H1 (cell line): ENCODE results near the gene SIRT3. TPM values are rescaled to one million over a fixed set of nuclear protein-coding genes. Genes with fewer than 3 reads are reported as not detected.

Source experiments
- CTCF ChIA-PET: fragments of 300-600 bp; sonication (Branson Sonifier 250); formaldehyde crosslinking; loops from one replicate; lab custom pipeline; 2021; ENCODE audit not compliant: partially characterized antibody; lab: Charles Lee
- POLR2A ChIA-PET: fragments of 300-600 bp; sonication (Branson Sonifier 250); formaldehyde crosslinking; loops from one replicate; lab custom pipeline; 2021; ENCODE audit warnings: inconsistent platforms; ENCODE audit not compliant: partially characterized antibody; lab: Charles Lee
- DNase-seq, 2 experiments: peaks; one replicate each; pipeline versions ENCODE4 v3.0.0 to v3.0.0-alpha.2; 2010 to 2022; ENCODE audit warnings: low spot score in 2 of 2, low read depth in 1 of 2, mixed read lengths in 1 of 2
- FAIRE-seq: peaks from 2 replicates; lab custom pipeline; 2011; peaks lifted over from hg19 to GRCh38; lab: Jason Lieb, UNC
- H2AFZ ChIP-seq: 2 replicates; pipeline ENCODE4 v1.8.1; 2012; ENCODE audit warnings: low read length, inconsistent platforms
- H2AK5ac ChIP-seq: 2 replicates; pipeline ENCODE4 v1.6.1; 2013; ENCODE audit warnings: low read depth, low read length
- H2BK120ac ChIP-seq: replicated peaks from 2 replicates; pipeline ENCODE3; 2013; ENCODE audit warnings: low read depth, low read length, inconsistent platforms
- H2BK12ac ChIP-seq: 2 replicates; pipeline ENCODE4 v1.6.1; 2013; ENCODE audit warnings: low read depth, low read length
- H2BK15ac ChIP-seq: 2 replicates; pipeline ENCODE4 v1.6.1; 2013; ENCODE audit warnings: low read length
- H2BK20ac ChIP-seq: 2 replicates; pipeline ENCODE4 v1.6.1; 2013; ENCODE audit warnings: low read length
- H2BK5ac ChIP-seq: 2 replicates; pipeline ENCODE4 v1.6.1; 2013; ENCODE audit warnings: low read depth, low read length
- H3K14ac ChIP-seq: 2 replicates; pipeline ENCODE4 v1.6.1; 2013; ENCODE audit warnings: inconsistent platforms; ENCODE audit not compliant: insufficient read length
- H3K18ac ChIP-seq: 2 replicates; pipeline ENCODE4 v1.6.1; 2013; ENCODE audit warnings: low read length; ENCODE audit errors: extremely low read depth
- H3K23ac ChIP-seq: 2 replicates; pipeline ENCODE4 v1.6.1; 2013; ENCODE audit warnings: inconsistent platforms; ENCODE audit not compliant: insufficient read length
- H3K23me2 ChIP-seq: 2 replicates; pipeline ENCODE4 v1.6.1; 2013; ENCODE audit warnings: low read depth, low read length
- H3K27ac ChIP-seq: 2 replicates; pipeline ENCODE4 v1.6.1; 2011; ENCODE audit warnings: low read depth, low read length, inconsistent platforms
- H3K27me3 ChIP-seq, 4 experiments: replicated peaks in 1 of 4; 1 replicate in 1 of 4; 2 replicates in 3 of 4; pipeline versions ENCODE4 v1.6.1 to v1.8.1; 2011 to 2013; ENCODE audit warnings: low read length in 3 of 4, mild to moderate bottlenecking in 3 of 4, inconsistent platforms in 2 of 4, mixed read lengths in 2 of 4, moderate library complexity in 1 of 4; ENCODE audit not compliant: control insufficient read depth in 3 of 4, insufficient read depth in 3 of 4; ENCODE audit errors: extremely low read depth in 1 of 4
- H3K36me3 ChIP-seq, 4 experiments: 2 replicates each; pipeline versions ENCODE4 v1.6.1 to v1.8.1; 2011 to 2013; ENCODE audit warnings: mild to moderate bottlenecking in 4 of 4, low read length in 3 of 4, moderate library complexity in 2 of 4, control low read depth in 1 of 4, inconsistent platforms in 1 of 4; ENCODE audit not compliant: insufficient read depth in 4 of 4, control insufficient read depth in 2 of 4
- H3K4ac ChIP-seq: replicated peaks from 2 replicates; pipeline ENCODE3; 2013; ENCODE audit warnings: low read length, low read depth, mixed read lengths, inconsistent platforms; ENCODE audit not compliant: insufficient read length
- H3K4me1 ChIP-seq, 4 experiments: replicated peaks in 1 of 4; 1 replicate in 1 of 4; 2 replicates in 3 of 4; pipeline versions ENCODE4 v1.6.1 to v1.8.1; 2011 to 2013; ENCODE audit warnings: low read length in 3 of 4, inconsistent platforms in 2 of 4, mixed read lengths in 1 of 4; ENCODE audit not compliant: insufficient read depth in 4 of 4, control insufficient read depth in 3 of 4
- H3K4me2 ChIP-seq, 2 experiments: 2 replicates each; pipeline versions ENCODE4 v1.6.1 to v1.8.1; 2011 to 2013; ENCODE audit warnings: low read depth in 2 of 2, low read length in 2 of 2, control low read depth in 1 of 2, inconsistent platforms in 1 of 2, mild to moderate bottlenecking in 1 of 2; ENCODE audit not compliant: insufficient read depth in 1 of 2
- H3K4me3 ChIP-seq, 4 experiments: fragments of 200-600, 300-600 bp in 1 of 4; sonication (generic), shearing (Covaris generic), sonication (Bioruptor Twin) in 1 of 4; 2 replicates each; pipeline versions ENCODE4 v1.5.1 to v1.8.1; 2011 to 2016; ENCODE audit warnings: low read length in 4 of 4, low read depth in 3 of 4, control low read depth in 2 of 4, inconsistent platforms in 2 of 4, mild to moderate bottlenecking in 2 of 4, mixed read lengths in 1 of 4, moderate library complexity in 1 of 4; ENCODE audit not compliant: insufficient read depth in 2 of 4; ENCODE audit errors: extremely low read depth in 1 of 4
- H3K56ac ChIP-seq: replicated peaks from 2 replicates; pipeline ENCODE3; 2013; ENCODE audit warnings: low read depth, mild to moderate bottlenecking, mixed read lengths, low read length, inconsistent platforms; ENCODE audit not compliant: insufficient read length
- H3K79me1 ChIP-seq: 2 replicates; pipeline ENCODE4 v1.6.1; 2013; ENCODE audit warnings: low read depth, low read length, control low read depth
- H3K79me2 ChIP-seq, 2 experiments: 2 replicates each; pipeline versions ENCODE4 v1.6.1 to v1.8.1; 2012 to 2013; ENCODE audit warnings: low read length in 2 of 2, mild to moderate bottlenecking in 2 of 2, inconsistent platforms in 1 of 2; ENCODE audit not compliant: insufficient read depth in 2 of 2, control insufficient read depth in 1 of 2
- H3K9ac ChIP-seq, 4 experiments: replicated peaks in 1 of 4; 1 replicate in 1 of 4; 2 replicates in 3 of 4; pipeline versions ENCODE4 v1.6.1 to v1.8.1; 2011 to 2013; ENCODE audit warnings: low read depth in 3 of 4, low read length in 3 of 4, control low read depth in 2 of 4, mild to moderate bottlenecking in 2 of 4, moderate library complexity in 2 of 4, inconsistent platforms in 1 of 4; ENCODE audit errors: extremely low read depth in 1 of 4
- H3K9me3 ChIP-seq, 2 experiments: 2 replicates each; pipeline versions ENCODE4 v1.6.1 to v1.8.1; 2012 to 2013; ENCODE audit warnings: mild to moderate bottlenecking in 2 of 2, moderate library complexity in 2 of 2, control low read depth in 1 of 2, inconsistent platforms in 1 of 2, low read depth in 1 of 2, low read length in 1 of 2, mixed read lengths in 1 of 2; ENCODE audit not compliant: insufficient read depth in 2 of 2
- H4K20me1 ChIP-seq, 2 experiments: replicated peaks in 1 of 2; 2 replicates each; pipeline versions ENCODE3 to v1.8.1; 2011 to 2013; ENCODE audit warnings: inconsistent platforms in 2 of 2, low read length in 2 of 2, mild to moderate bottlenecking in 1 of 2; ENCODE audit not compliant: insufficient read depth in 2 of 2, control insufficient read depth in 1 of 2
- H4K5ac ChIP-seq: 2 replicates; pipeline ENCODE4 v1.6.1; 2013; ENCODE audit warnings: low read length, low read depth, mixed read lengths, inconsistent platforms; ENCODE audit not compliant: insufficient read length
- H4K8ac ChIP-seq: 2 replicates; pipeline ENCODE4 v1.8.0; 2013; ENCODE audit warnings: mild to moderate bottlenecking, moderate library complexity, low read length, inconsistent platforms; ENCODE audit not compliant: insufficient read depth; ENCODE audit errors: extremely low read depth
- H4K91ac ChIP-seq: replicated peaks from 2 replicates; pipeline ENCODE3; 2013; ENCODE audit warnings: low read length, mixed read lengths, inconsistent platforms; ENCODE audit not compliant: insufficient read length
- JUND ChIP-seq: IDR thresholded peaks from 2 replicates; pipeline ENCODE4 v1.6.1; 2011; ENCODE audit warnings: mild to moderate bottlenecking, improper control_type of control experiment, low read length
- RNF2 ChIP-seq: fragments of 200-900, 300-1000 bp; sonication (generic); IDR thresholded peaks from 2 replicates; pipeline ENCODE4 v1.7.1; 2016; ENCODE audit warnings: borderline replicate concordance, low read depth, mild to moderate bottlenecking, antibody characterized with exemption, low read length; ENCODE audit not compliant: poor library complexity, severe bottlenecking; ENCODE audit errors: missing control alignments
- WGBS, 2 experiments: shearing (Covaris generic) in 1 of 2; methylation state at CpG; one replicate each; pipeline versions ENCODE4 v1.1.6 to v1.1.7; 2013 to 2015; ENCODE audit warnings: low lambda C conversion rate in 2 of 2, mixed read lengths in 2 of 2, inconsistent platforms in 1 of 2, low coverage in 1 of 2, missing lambda C conversion rate in 1 of 2; ENCODE audit not compliant: insufficient replicate concordance in 2 of 2, insufficient coverage in 1 of 2, insufficient read length in 1 of 2; ENCODE audit errors: extremely low coverage in 1 of 2, missing lambda C conversion rate in 1 of 2; 5-methylcytosine and 5-hydroxymethylcytosine counted together
- polyA plus RNA-seq, 7 experiments: library from polyadenylated mRNA; depleted of rRNA in 3 of 7; stranded (reverse) in 5 of 7; unstranded in 2 of 7; fragments of >200 nt in 5 of 7; fragments of 200-250 nt in 2 of 7; gene quantifications; 1 replicate in 5 of 7; 2 replicates in 1 of 7; 4 replicates in 1 of 7; pipeline versions ENCODE4 v1.2.1 to v1.2.3, GENCODE V29; 2011 to 2013; ENCODE audit warnings: missing spikeins in 2 of 7, mixed read lengths in 2 of 7
- total RNA-seq: library from RNA; stranded (reverse); fragmentation: NEBNext Ultra II Directional; extraction: Animal tissue kit (Norgen Biotek cat#: 25700); gene quantifications from 2 replicates; pipeline ENCODE4 v1.2.1, GENCODE V29; 2021

Gene SIRT3
- total and polyA plus RNA-seq, 2 of the 8 experiments (the other 6 are each of a cell fraction or from before 2014, with no cell fraction given): 14.3 to 21.6 TPM

DNA sequence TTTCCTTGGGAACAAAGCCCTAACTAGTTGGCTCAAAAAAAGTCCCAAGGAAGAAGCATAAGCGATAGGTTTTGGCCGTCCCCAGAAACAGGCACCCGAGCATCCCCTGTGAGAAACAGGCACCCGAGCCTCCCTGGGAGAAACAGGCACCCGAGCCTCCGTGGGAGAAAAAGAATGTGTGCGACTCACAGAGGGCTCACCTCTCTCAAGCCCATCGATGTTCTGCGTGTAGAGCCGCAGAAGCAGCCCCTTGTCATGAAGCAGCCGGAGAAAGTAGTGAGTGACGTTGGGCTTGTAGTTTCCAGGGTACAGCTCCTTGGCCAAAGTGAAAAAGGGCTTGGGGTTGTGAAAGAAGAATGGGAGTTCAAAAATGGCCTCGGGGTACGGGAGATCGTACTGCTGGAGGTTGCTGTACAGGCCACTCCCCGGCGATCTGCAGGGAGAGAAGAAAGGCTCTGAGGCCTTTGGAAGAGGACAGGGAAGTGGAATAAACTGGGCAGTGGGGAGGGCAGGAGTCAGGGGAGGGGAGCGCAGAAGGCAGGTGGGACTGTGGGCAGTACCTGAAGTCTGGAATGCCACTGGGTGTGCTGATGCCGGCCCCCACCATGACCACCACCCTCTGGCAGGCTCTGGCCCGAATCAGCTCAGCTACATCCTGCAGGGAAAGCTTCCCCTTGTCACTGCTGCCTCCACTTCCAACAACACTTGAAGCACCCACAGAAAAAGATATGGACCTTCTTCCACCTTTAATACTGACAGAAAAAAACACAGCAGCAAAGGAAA, 3.2 kb downstream of the SIRT3 start:
- TF ChIP-seq JUND (no peak), RNF2 (no peak)
- CTCF ChIA-PET: interaction anchor here (0.7 to 3.7 kb wide), 5 partner anchors 16 to 131 kb away, joined by 3 to 18 read pairs (median 11); no protein-coding TSS in a partner anchor

More for the DNA sequence above, 3.2 kb downstream of the SIRT3 start:
- Histone ChIP-seq H3K27ac (no peak overlapping the region), H3K79me2 (peaks cover 5 to 14% of the 10 kb centered on the region in 2 experiments), H4K8ac (no peak overlapping the region; the same call in 1 of the 2 replicates), H3K4me1 (no peaks in the 10 kb centered on the region; a peak in 1 of 7 replicates), H3K23me2 (peaks cover 14% of the 10 kb centered on the region), H2BK20ac (no peak overlapping the region), H4K20me1 (peaks cover 0 to 2% of the 10 kb centered on the region in 2 experiments), H3K4ac (no peak overlapping the region), H4K91ac (no peak overlapping the region), H2BK12ac (no peak overlapping the region), H3K56ac (no peak overlapping the region), H4K5ac (no peak overlapping the region), H3K9me3 (no peaks in the 10 kb centered on the region), H2BK120ac (no peak overlapping the region), H3K79me1 (peaks cover 4% of the 10 kb centered on the region; the same call in 1 of the 2 replicates), H3K9ac (no peak overlapping the region), H3K4me3 (no peak overlapping the region), H3K14ac (no peak overlapping the region), H2BK15ac (no peak overlapping the region), H3K27me3 (no peaks in the 10 kb centered on the region), H2AK5ac (no peak overlapping the region), H3K18ac (no peak overlapping the region), H3K23ac (no peak overlapping the region), H3K4me2 (no peak overlapping the region), H2BK5ac (no peak overlapping the region), H2AFZ (no peak overlapping the region), H3K36me3 (no peaks in the 10 kb centered on the region; a peak in 2 of 8 replicates)
- no peak for FAIRE-seq
- DNase-seq: no peak
- POLR2A ChIA-PET: interaction anchor here (9.7 kb wide), 1 partner anchor 17 kb away, joined by 99 read pairs; no protein-coding TSS in a partner anchor
- WGBS, 2 experiments: 95% methylated on average over 20 of the region's 20 CpGs; no CpG with 5 or more reads in 1 of the 2 experiments
